ENCODE data around the gene LRRC32. TPM values are rescaled to one million over a fixed set of nuclear protein-coding genes. Genes with fewer than 3 reads are reported as not detected.

The LRRC32 gene
- total RNA-seq, 1 experiment from 2014 or later, result 43.5 TPM

- Histone ChIP-seq H3K9ac (ENCODE audit: low read length) (no peak overlapping the region), H3K9me3 (ENCODE audit: low read length) (no peaks in the 10 kb centered on the region), H3K79me2 (ENCODE audit: low read length) (no peaks in the 10 kb centered on the region), H3K36me3 (ENCODE audit: insufficient read depth, low read length) (no peaks in the 10 kb centered on the region), H4K20me1 (ENCODE audit: insufficient read depth, low read depth, low read length) (no peaks in the 10 kb centered on the region), H3K27ac (ENCODE audit: low read length) (no peak overlapping the region), H3K27me3 (ENCODE audit: low read length) (no peaks in the 10 kb centered on the region), H2AFZ (ENCODE audit: low read length) (no peak overlapping the region), H3K4me1 (ENCODE audit: low read length) (peaks cover 51% of the 10 kb centered on the region), H3K9me2 (replicated peaks; ENCODE audit: insufficient read depth, low read length) (no peaks in the 10 kb centered on the region), H3K4me2 (ENCODE audit: low read depth, low read length, poor library complexity, severe bottlenecking) (no peak overlapping the region), H3K4me3 (ENCODE audit: low read length) (no peak overlapping the region)
- no peak for DNase-seq
Measured at GRCh38 chr11:76634886-76635285, 35.7 kb downstream of the LRRC32 start.

- Histone ChIP-seq H3K9me2 (replicated peaks; ENCODE audit: insufficient read depth, low read length) (no peaks in the 10 kb centered on the region), H3K4me1 (ENCODE audit: low read length) (peaks cover 54% of the 10 kb centered on the region), H3K4me2 (ENCODE audit: low read depth, low read length, poor library complexity, severe bottlenecking) (no peak overlapping the region), H2AFZ (ENCODE audit: low read length) (no peak overlapping the region), H3K27me3 (ENCODE audit: low read length) (no peaks in the 10 kb centered on the region), H3K27ac (ENCODE audit: low read length) (no peak overlapping the region), H3K4me3 (ENCODE audit: low read length) (no peak overlapping the region), H3K79me2 (ENCODE audit: low read length) (no peaks in the 10 kb centered on the region), H3K9ac (ENCODE audit: low read length) (no peak overlapping the region), H3K9me3 (ENCODE audit: low read length) (no peaks in the 10 kb centered on the region), H4K20me1 (ENCODE audit: insufficient read depth, low read depth, low read length) (no peaks in the 10 kb centered on the region), H3K36me3 (ENCODE audit: insufficient read depth, low read length) (no peaks in the 10 kb centered on the region)
- no peak for DNase-seq
Measured at GRCh38 chr11:76632492-76632891, 38.1 kb downstream of the LRRC32 start.

GRCh38 chr11:76631566-76632308, 38.8 kb downstream of the LRRC32 start:
- Histone ChIP-seq H3K9me2 (replicated peaks; ENCODE audit: insufficient read depth, low read length) (no peaks in the 10 kb centered on the region), H4K20me1 (ENCODE audit: insufficient read depth, low read depth, low read length) (no peaks in the 10 kb centered on the region), H2AFZ (ENCODE audit: low read length) (no peak overlapping the region), H3K9ac (ENCODE audit: low read length) (no peak overlapping the region), H3K27ac (ENCODE audit: low read length) (no peak overlapping the region), H3K9me3 (ENCODE audit: low read length) (no peaks in the 10 kb centered on the region), H3K79me2 (ENCODE audit: low read length) (no peaks in the 10 kb centered on the region), H3K36me3 (ENCODE audit: insufficient read depth, low read length) (no peaks in the 10 kb centered on the region), H3K4me1 (ENCODE audit: low read length) (peaks cover 54% of the 10 kb centered on the region), H3K4me3 (ENCODE audit: low read length) (no peak overlapping the region), H3K27me3 (ENCODE audit: low read length) (no peaks in the 10 kb centered on the region), H3K4me2 (ENCODE audit: low read depth, low read length, poor library complexity, severe bottlenecking) (no peak overlapping the region)
- no peak for DNase-seq

GRCh38 chr11:76630600-76631281, 39.8 kb downstream of the LRRC32 start:
- peaks cover 2% of the 10 kb centered on the region; the same call in 1 of the 2 replicates for H3K27me3 ChIP-seq (ENCODE audit: low read length)
- H3K9me3 ChIP-seq (ENCODE audit: low read length), result no peaks in the 10 kb centered on the region; the same call in 1 of the 2 replicates
- no peak overlapping the region for H3K27ac ChIP-seq (ENCODE audit: low read length)
- H3K4me2 ChIP-seq (ENCODE audit: low read depth, low read length, poor library complexity, severe bottlenecking), result peak overlapping the region; percentile 68
- no peaks in the 10 kb centered on the region for H3K9me2 ChIP-seq (replicated peaks; ENCODE audit: insufficient read depth, low read length)
- peak overlapping the region; percentile 62 for H3K9ac ChIP-seq (ENCODE audit: low read length)
- H2AFZ ChIP-seq (ENCODE audit: low read length), result peak overlapping the region; percentile 77
- peak overlapping the region; percentile 49; the same call in 1 of the 2 replicates for H3K4me3 ChIP-seq (ENCODE audit: low read length)
- H3K4me1 ChIP-seq (ENCODE audit: low read length), result peaks cover 46% of the 10 kb centered on the region
- no peaks in the 10 kb centered on the region for H4K20me1 ChIP-seq (ENCODE audit: insufficient read depth, low read depth, low read length)
- no peaks in the 10 kb centered on the region for H3K79me2 ChIP-seq (ENCODE audit: low read length)
- H3K36me3 ChIP-seq (ENCODE audit: insufficient read depth, low read length), result no peaks in the 10 kb centered on the region; the same call in 1 of the 2 replicates
- DNase-seq, result no peak

GRCh38 chr11:76629853-76630599, 40.5 kb downstream of the LRRC32 start:
- peak overlapping the region; percentile 77 for H2AFZ ChIP-seq (ENCODE audit: low read length)
- H3K4me2 ChIP-seq (ENCODE audit: low read depth, low read length, poor library complexity, severe bottlenecking), result peak overlapping the region; percentile 68
- peak overlapping the region; percentile 49; the same call in 1 of the 2 replicates for H3K4me3 ChIP-seq (ENCODE audit: low read length)
- H3K79me2 ChIP-seq (ENCODE audit: low read length), result no peaks in the 10 kb centered on the region
- H3K27ac ChIP-seq (ENCODE audit: low read length), result 0 out of 2 replicates have a peak overlapping the region, but pooled peaks have one; percentile 14
- peak; percentile 66 for DNase-seq
- no peaks in the 10 kb centered on the region; the same call in 1 of the 2 replicates for H3K9me3 ChIP-seq (ENCODE audit: low read length)
- H3K27me3 ChIP-seq (ENCODE audit: low read length), result peaks cover 2% of the 10 kb centered on the region; the same call in 1 of the 2 replicates
- H3K9ac ChIP-seq (ENCODE audit: low read length), result peak overlapping the region; percentile 62
- no peaks in the 10 kb centered on the region for H3K9me2 ChIP-seq (replicated peaks; ENCODE audit: insufficient read depth, low read length)
- no peaks in the 10 kb centered on the region; the same call in 1 of the 2 replicates for H3K36me3 ChIP-seq (ENCODE audit: insufficient read depth, low read length)
- H3K4me1 ChIP-seq (ENCODE audit: low read length), result peaks cover 44% of the 10 kb centered on the region
- H4K20me1 ChIP-seq (ENCODE audit: insufficient read depth, low read depth, low read length), result no peaks in the 10 kb centered on the region

- Histone ChIP-seq H3K9ac (ENCODE audit: low read length) (peak overlapping the region; percentile 62), H3K4me1 (ENCODE audit: low read length) (peaks cover 44% of the 10 kb centered on the region), H2AFZ (ENCODE audit: low read length) (peak overlapping the region; percentile 77; the same call in 1 of the 2 replicates), H4K20me1 (ENCODE audit: insufficient read depth, low read depth, low read length) (no peaks in the 10 kb centered on the region), H3K36me3 (ENCODE audit: insufficient read depth, low read length) (no peaks in the 10 kb centered on the region; the same call in 1 of the 2 replicates), H3K9me3 (ENCODE audit: low read length) (no peaks in the 10 kb centered on the region; the same call in 1 of the 2 replicates), H3K27me3 (ENCODE audit: low read length) (peaks cover 2% of the 10 kb centered on the region; the same call in 1 of the 2 replicates), H3K27ac (ENCODE audit: low read length) (no peak overlapping the region), H3K4me2 (ENCODE audit: low read depth, low read length, poor library complexity, severe bottlenecking) (peak overlapping the region; percentile 68), H3K79me2 (ENCODE audit: low read length) (no peaks in the 10 kb centered on the region), H3K9me2 (replicated peaks; ENCODE audit: insufficient read depth, low read length) (no peaks in the 10 kb centered on the region), H3K4me3 (ENCODE audit: low read length) (peak overlapping the region; percentile 49; the same call in 1 of the 2 replicates)
- DNase-seq, result peak; percentile 51
Measured at GRCh38 chr11:76629116-76629852, 41.3 kb downstream of the LRRC32 start.

- no peak overlapping the region for H3K4me3 ChIP-seq (ENCODE audit: low read length)
- no peak for DNase-seq
- H3K9ac ChIP-seq (ENCODE audit: low read length), result no peak overlapping the region
- H3K27me3 ChIP-seq (ENCODE audit: low read length), result peaks cover 2% of the 10 kb centered on the region; the same call in 1 of the 2 replicates
- no peak overlapping the region for H3K4me2 ChIP-seq (ENCODE audit: low read depth, low read length, poor library complexity, severe bottlenecking)
- no peak overlapping the region for H3K27ac ChIP-seq (ENCODE audit: low read length)
- H3K36me3 ChIP-seq (ENCODE audit: insufficient read depth, low read length), result no peaks in the 10 kb centered on the region; the same call in 1 of the 2 replicates
- H3K79me2 ChIP-seq (ENCODE audit: low read length), result no peaks in the 10 kb centered on the region
- H4K20me1 ChIP-seq (ENCODE audit: insufficient read depth, low read depth, low read length), result no peaks in the 10 kb centered on the region
- peaks cover 44% of the 10 kb centered on the region for H3K4me1 ChIP-seq (ENCODE audit: low read length)
- no peak overlapping the region for H2AFZ ChIP-seq (ENCODE audit: low read length)
- H3K9me2 ChIP-seq (replicated peaks; ENCODE audit: insufficient read depth, low read length), result no peaks in the 10 kb centered on the region
- no peaks in the 10 kb centered on the region; the same call in 1 of the 2 replicates for H3K9me3 ChIP-seq (ENCODE audit: low read length)
Measured at GRCh38 chr11:76628408-76628947, 42.1 kb downstream of the LRRC32 start.
